H9 (cell line): ENCODE results near the gene TCF20. TPM values are rescaled to one million over a fixed set of nuclear protein-coding genes. Genes with fewer than 3 reads are reported as not detected.

Experiments
- DNase-seq: peaks from one replicate; pipeline ENCODE4 v3.0.0-alpha.2; 2017
- H2AFZ ChIP-seq: one replicate; pipeline ENCODE4 v1.6.1; 2013; ENCODE audit warnings: mild to moderate bottlenecking, low read length, control low read depth, moderate library complexity
- H2AK5ac ChIP-seq: 2 replicates; pipeline ENCODE4 v1.6.1; 2013; ENCODE audit warnings: low read length, control low read depth, mixed read lengths; ENCODE audit not compliant: insufficient read length
- H2BK120ac ChIP-seq: one replicate; pipeline ENCODE4 v1.6.1; 2013; ENCODE audit warnings: low read depth, mild to moderate bottlenecking, low read length, control low read depth, inconsistent platforms; ENCODE audit not compliant: poor library complexity, severe bottlenecking
- H2BK12ac ChIP-seq: 2 replicates; pipeline ENCODE4 v1.6.1; 2013; ENCODE audit warnings: low read length, control low read depth, mixed read lengths, low read depth; ENCODE audit not compliant: insufficient read length
- H2BK15ac ChIP-seq: 2 replicates; pipeline ENCODE4 v1.6.1; 2013; ENCODE audit warnings: low read depth, low read length, control low read depth
- H2BK20ac ChIP-seq: one replicate; pipeline ENCODE4 v1.6.1; 2013; ENCODE audit warnings: low read depth, mild to moderate bottlenecking, low read length, control low read depth, inconsistent platforms; ENCODE audit not compliant: poor library complexity, severe bottlenecking
- H2BK5ac ChIP-seq: 2 replicates; pipeline ENCODE4 v1.6.1; 2013; ENCODE audit warnings: low read length, control low read depth, mixed read lengths; ENCODE audit not compliant: insufficient read length
- H3K14ac ChIP-seq: 2 replicates; pipeline ENCODE4 v1.6.1; 2013; ENCODE audit warnings: low read length, control low read depth; ENCODE audit not compliant: insufficient read depth
- H3K18ac ChIP-seq: 2 replicates; pipeline ENCODE4 v1.6.1; 2013; ENCODE audit warnings: low read depth, mild to moderate bottlenecking, mixed read lengths, low read length, control low read depth; ENCODE audit not compliant: insufficient read length
- H3K23ac ChIP-seq: 2 replicates; pipeline ENCODE4 v1.6.1; 2013; ENCODE audit warnings: low read length, control low read depth, mixed read lengths, low read depth; ENCODE audit not compliant: insufficient read length
- H3K23me2 ChIP-seq: 2 replicates; pipeline ENCODE4 v1.6.1; 2013; ENCODE audit warnings: low read depth, mild to moderate bottlenecking, mixed read lengths, low read length, control low read depth; ENCODE audit not compliant: insufficient read length, poor library complexity, severe bottlenecking
- H3K27ac ChIP-seq: 2 replicates; pipeline ENCODE4 v1.5.1; 2013; ENCODE audit warnings: low read length, control low read depth, mixed read lengths, low read depth; ENCODE audit not compliant: insufficient read length
- H3K27me3 ChIP-seq: 2 replicates; pipeline ENCODE4 v1.6.1; 2013; ENCODE audit warnings: low read length, control low read depth, inconsistent platforms; ENCODE audit not compliant: insufficient read depth
- H3K4ac ChIP-seq: 2 replicates; pipeline ENCODE4 v1.6.1; 2013; ENCODE audit warnings: low read depth, mild to moderate bottlenecking, control low read depth, inconsistent platforms, low read length, moderate library complexity
- H3K4me1 ChIP-seq: 2 replicates; pipeline ENCODE4 v1.6.1; 2013; ENCODE audit warnings: low read length, control low read depth, inconsistent platforms; ENCODE audit not compliant: insufficient read depth
- H3K4me2 ChIP-seq: 2 replicates; pipeline ENCODE4 v1.6.1; 2013; ENCODE audit warnings: low read length, control low read depth, mixed read lengths; ENCODE audit not compliant: insufficient read length, insufficient read depth
- H3K56ac ChIP-seq: 2 replicates; pipeline ENCODE4 v1.6.1; 2013; ENCODE audit warnings: low read depth, mild to moderate bottlenecking, mixed read lengths, low read length, control low read depth; ENCODE audit not compliant: insufficient read length
- H3K79me1 ChIP-seq: 2 replicates; pipeline ENCODE4 v1.6.1; 2013; ENCODE audit warnings: low read depth, mild to moderate bottlenecking, moderate library complexity, low read length, control low read depth, inconsistent platforms; ENCODE audit not compliant: insufficient read depth, poor library complexity, severe bottlenecking
- H3K79me2 ChIP-seq: 2 replicates; pipeline ENCODE4 v1.6.1; 2013; ENCODE audit warnings: low read length, control low read depth, inconsistent platforms; ENCODE audit not compliant: insufficient read depth
- H3K9ac ChIP-seq: 2 replicates; pipeline ENCODE4 v1.6.1; 2013; ENCODE audit warnings: low read length, control low read depth, mixed read lengths; ENCODE audit not compliant: insufficient read length; ENCODE audit errors: extremely low read depth
- H3K9me3 ChIP-seq: one replicate; pipeline ENCODE4 v1.6.1; 2013; ENCODE audit warnings: low read depth, low read length, inconsistent platforms; ENCODE audit not compliant: control insufficient read depth
- H3T11ph ChIP-seq: one replicate; pipeline ENCODE4 v1.6.1; 2013; ENCODE audit warnings: mild to moderate bottlenecking, low read length, control low read depth, inconsistent platforms
- H4K20me1 ChIP-seq: one replicate; pipeline ENCODE4 v1.6.1; 2013; ENCODE audit not compliant: control insufficient read depth, insufficient read length, insufficient read depth
- H4K5ac ChIP-seq: 2 replicates; pipeline ENCODE4 v1.6.1; 2013; ENCODE audit warnings: low read depth, mild to moderate bottlenecking, mixed read lengths, low read length, control low read depth; ENCODE audit not compliant: insufficient read length
- H4K8ac ChIP-seq: replicated peaks from 2 replicates; pipeline ENCODE4 v1.6.1; 2013; ENCODE audit warnings: low read length, control low read depth, mixed read lengths, low read depth; ENCODE audit not compliant: insufficient read length
- H4K91ac ChIP-seq: 2 replicates; pipeline ENCODE4 v1.6.1; 2013; ENCODE audit warnings: low read depth, mild to moderate bottlenecking, moderate library complexity, mixed read lengths, low read length, control low read depth; ENCODE audit not compliant: insufficient read length
- H3K27ac Mint-ChIP-seq, 3 experiments: 2 replicates in 2 of 3; 3 replicates in 1 of 3; pipeline ENCODE4 v1.8.0; 2020 to 2021; ENCODE audit warnings: mixed read lengths in 3 of 3, mild to moderate bottlenecking in 1 of 3, moderate library complexity in 1 of 3
- H3K27me3 Mint-ChIP-seq: 2 replicates; pipeline ENCODE4 v1.8.0; 2021; ENCODE audit warnings: low read depth, mild to moderate bottlenecking, moderate library complexity, mixed read lengths
- H3K36me3 Mint-ChIP-seq, 3 experiments: 2 replicates in 2 of 3; 3 replicates in 1 of 3; pipeline ENCODE4 v1.8.0; 2020 to 2021; ENCODE audit warnings: low read depth in 3 of 3, mixed read lengths in 3 of 3; ENCODE audit not compliant: insufficient read depth in 1 of 3
- H3K4me1 Mint-ChIP-seq, 2 experiments: 2 replicates each; pipeline ENCODE4 v1.8.0; 2020; ENCODE audit warnings: mixed read lengths in 2 of 2
- H3K4me3 Mint-ChIP-seq, 2 experiments: 2 replicates in 1 of 2; 3 replicates in 1 of 2; pipeline ENCODE4 v1.8.0; 2020 to 2021; ENCODE audit warnings: mild to moderate bottlenecking in 2 of 2, mixed read lengths in 2 of 2, moderate library complexity in 1 of 2
- H3K9me3 Mint-ChIP-seq, 2 experiments: 2 replicates in 1 of 2; 3 replicates in 1 of 2; pipeline ENCODE4 v1.8.0; 2020; ENCODE audit warnings: mild to moderate bottlenecking in 2 of 2, mixed read lengths in 2 of 2, moderate library complexity in 1 of 2
- CTCF ChIP-seq: fragments of 200-600 bp; sonication (generic); conservative IDR thresholded peaks from 3 replicates; pipeline ENCODE4 v1.8.0; 2021; ENCODE audit warnings: antibody characterized with exemption, mild to moderate bottlenecking
- WGBS: extraction: QIAGEN DNeasy Blood & Tissue Kit; methylation state at CpG from one replicate; pipeline ENCODE4 v1.1.7; 2013; ENCODE audit warnings: missing lambda C conversion rate, low lambda C conversion rate, mixed read lengths; ENCODE audit not compliant: insufficient read length; ENCODE audit errors: extremely low coverage; 5-methylcytosine and 5-hydroxymethylcytosine counted together
- total RNA-seq: library from RNA; stranded (reverse); gene quantifications from 2 replicates; pipeline ENCODE4 v1.2.1, GENCODE V29; 2021

Gene TCF20
- total RNA-seq, 1 experiment from 2014 or later: 75.6 TPM

GRCh38 chr22:42301077-42301741, 30.8 kb upstream of the TCF20 start:
- Histone ChIP-seq H4K5ac (no peak overlapping the region), H2BK12ac (no peak overlapping the region), H3K18ac (no peak overlapping the region), H3K9ac (no peak overlapping the region), H2BK5ac (no peak overlapping the region), H3T11ph (no peak overlapping the region), H3K27ac (no peak overlapping the region), H3K56ac (no peak overlapping the region), H3K9me3 (no peaks in the 10 kb centered on the region), H3K23ac (no peak overlapping the region), H3K23me2 (peaks cover 4% of the 10 kb centered on the region), H2AK5ac (no peak overlapping the region), H3K4ac (no peak overlapping the region), H2BK120ac (no peak overlapping the region), H2BK15ac (no peak overlapping the region), H3K27me3 (no peaks in the 10 kb centered on the region; the same call in 1 of the 2 replicates), H2AFZ (no peak overlapping the region), H3K79me2 (no peaks in the 10 kb centered on the region), H4K91ac (no peak overlapping the region), H4K8ac (no peak overlapping the region), H2BK20ac (no peak overlapping the region), H3K4me2 (peak overlapping the region; percentile 68), H3K79me1 (no peaks in the 10 kb centered on the region), H4K20me1 (no peaks in the 10 kb centered on the region), H3K4me1 (peaks cover 11% of the 10 kb centered on the region; the same call in 1 of the 2 replicates), H3K14ac (0 out of 2 replicates have a peak overlapping the region, but pooled peaks have one; percentile 7)
- peak overlapping the region in 1 of 2 experiments; percentile 78; a peak in 1 of 5 replicates for H3K4me3 Mint-ChIP-seq
- H3K27me3 Mint-ChIP-seq: peaks cover 52% of the 10 kb centered on the region
- H3K27ac Mint-ChIP-seq: peak overlapping the region in 1 of 3 experiments; percentile 31; a peak in 1 of 7 replicates
- no peaks in the 10 kb centered on the region for H3K9me3 Mint-ChIP-seq
- no peak for TF ChIP-seq CTCF
- no peak for DNase-seq
- H3K36me3 Mint-ChIP-seq: no peaks in the 10 kb centered on the region
- WGBS: no CpG with 5 or more reads among the region's 13 CpGs
- peaks cover 52 to 79% of the 10 kb centered on the region in 2 experiments for H3K4me1 Mint-ChIP-seq
